ENCODE data around the gene ACTL7A. TPM values are rescaled to one million over a fixed set of nuclear protein-coding genes. Genes with fewer than 3 reads are reported as not detected.

The ACTL7A gene
- total and polyA plus RNA-seq, 2 of the 13 experiments (the other 11 are each of a cell fraction or from before 2014, with no cell fraction given), result not detected

DNA sequence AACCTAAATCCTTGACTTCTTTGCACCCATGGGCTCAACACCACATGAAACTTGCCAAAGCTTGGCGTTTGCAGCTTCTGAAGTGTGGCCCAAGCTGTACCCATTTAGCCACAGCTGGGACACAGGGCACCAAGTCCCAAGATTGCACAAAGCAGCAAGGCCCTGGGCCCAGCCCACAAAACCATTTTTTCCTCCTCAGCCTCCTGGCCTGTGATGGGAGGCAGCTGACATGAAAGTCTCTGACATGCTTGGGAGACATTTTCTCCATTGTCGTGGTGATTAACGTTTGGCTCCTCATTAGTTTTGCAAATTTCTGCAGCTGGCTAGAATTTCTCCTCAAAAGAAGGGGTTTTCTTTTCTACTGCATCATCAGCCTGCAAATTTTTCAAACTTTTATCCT, 38.2 kb upstream of the ACTL7A start:
- Histone ChIP-seq H4K20me1 (ENCODE audit: insufficient read depth, low read length) (no peaks in the 10 kb centered on the region), H3K4me3 (replicated peaks in 1 of 3; ENCODE audit: insufficient read depth in 1 of 3, low read depth in 2 of 3, low read length in 3 of 3) (no peak overlapping the region), H2AFZ (ENCODE audit: low read length) (no peak overlapping the region), H3K4me1 (ENCODE audit: insufficient read depth, low read length) (peaks cover 21% of the 10 kb centered on the region; the same call in 1 of the 2 replicates), H3K4me2 (ENCODE audit: low read depth, low read length) (no peak overlapping the region), H3K27me3 (ENCODE audit: control insufficient read depth in 1 of 2, insufficient read depth in 2 of 2, low read length in 2 of 2) (no peaks in the 10 kb centered on the region), H3K9ac (ENCODE audit: insufficient read depth, low read depth, low read length) (no peak overlapping the region), H3K27ac (ENCODE audit: extremely low read length, insufficient read depth, low read length) (no peak overlapping the region), H3K36me3 (replicated peaks in 1 of 2; ENCODE audit: control insufficient read depth in 1 of 2, insufficient read depth in 2 of 2, low read length in 2 of 2) (no peaks in the 10 kb centered on the region), H3K79me2 (ENCODE audit: insufficient read depth, low read length) (no peaks in the 10 kb centered on the region), H3K9me3 (ENCODE audit: low read length) (peaks cover 23% of the 10 kb centered on the region)
- no peak for DNase-seq (ENCODE audit: low spot score)
- TF ChIP-seq, protein P1, sequence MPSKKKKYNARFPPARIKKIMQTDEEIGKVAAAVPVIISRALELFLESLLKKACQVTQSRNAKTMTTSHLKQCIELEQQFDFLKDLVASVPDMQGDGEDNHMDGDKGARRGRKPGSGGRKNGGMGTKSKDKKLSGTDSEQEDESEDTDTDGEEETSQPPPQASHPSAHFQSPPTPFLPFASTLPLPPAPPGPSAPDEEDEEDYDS (CRISPR knock-in tag; IDR thresholded peaks at IDR 0.05), result no peak
- TF ChIP-seq MXD4 (CRISPR knock-in tag; IDR thresholded peaks at IDR 0.05), result no peak
- TF ChIP-seq, protein P2, sequence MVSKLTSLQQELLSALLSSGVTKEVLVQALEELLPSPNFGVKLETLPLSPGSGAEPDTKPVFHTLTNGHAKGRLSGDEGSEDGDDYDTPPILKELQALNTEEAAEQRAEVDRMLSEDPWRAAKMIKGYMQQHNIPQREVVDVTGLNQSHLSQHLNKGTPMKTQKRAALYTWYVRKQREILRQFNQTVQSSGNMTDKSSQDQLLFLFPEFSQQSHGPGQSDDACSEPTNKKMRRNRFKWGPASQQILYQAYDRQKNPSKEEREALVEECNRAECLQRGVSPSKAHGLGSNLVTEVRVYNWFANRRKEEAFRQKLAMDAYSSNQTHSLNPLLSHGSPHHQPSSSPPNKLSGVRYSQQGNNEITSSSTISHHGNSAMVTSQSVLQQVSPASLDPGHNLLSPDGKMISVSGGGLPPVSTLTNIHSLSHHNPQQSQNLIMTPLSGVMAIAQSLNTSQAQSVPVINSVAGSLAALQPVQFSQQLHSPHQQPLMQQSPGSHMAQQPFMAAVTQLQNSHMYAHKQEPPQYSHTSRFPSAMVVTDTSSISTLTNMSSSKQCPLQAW (CRISPR knock-in tag; IDR thresholded peaks at IDR 0.05), result no peak
- TF ChIP-seq, protein P3, sequence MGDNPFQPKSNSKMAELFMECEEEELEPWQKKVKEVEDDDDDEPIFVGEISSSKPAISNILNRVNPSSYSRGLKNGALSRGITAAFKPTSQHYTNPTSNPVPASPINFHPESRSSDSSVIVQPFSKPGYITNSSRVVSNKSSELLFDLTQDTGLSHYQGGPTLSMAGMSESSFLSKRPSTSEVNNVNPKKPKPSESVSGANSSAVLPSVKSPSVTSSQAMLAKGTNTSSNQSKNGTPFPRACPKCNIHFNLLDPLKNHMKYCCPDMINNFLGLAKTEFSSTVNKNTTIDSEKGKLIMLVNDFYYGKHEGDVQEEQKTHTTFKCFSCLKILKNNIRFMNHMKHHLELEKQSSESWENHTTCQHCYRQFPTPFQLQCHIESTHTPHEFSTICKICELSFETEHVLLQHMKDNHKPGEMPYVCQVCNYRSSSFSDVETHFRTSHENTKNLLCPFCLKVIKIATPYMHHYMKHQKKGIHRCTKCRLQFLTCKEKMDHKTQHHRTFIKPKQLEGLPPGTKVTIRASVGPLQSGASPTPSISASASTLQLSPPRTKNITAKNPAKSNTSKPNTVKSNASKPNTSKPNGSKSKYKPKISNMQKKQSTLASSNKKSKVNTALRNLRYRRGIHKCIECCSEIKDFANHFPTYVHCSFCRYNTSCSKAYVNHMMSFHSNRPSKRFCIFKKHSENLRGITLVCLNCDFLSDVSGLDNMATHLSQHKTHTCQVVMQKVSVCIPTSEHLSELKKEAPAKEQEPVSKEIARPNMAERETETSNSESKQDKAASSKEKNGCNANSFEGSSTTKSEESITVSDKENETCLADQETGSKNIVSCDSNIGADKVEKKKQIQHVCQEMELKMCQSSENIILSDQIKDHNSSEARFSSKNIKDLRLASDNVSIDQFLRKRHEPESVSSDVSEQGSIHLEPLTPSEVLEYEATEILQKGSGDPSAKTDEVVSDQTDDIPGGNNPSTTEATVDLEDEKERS (CRISPR knock-in tag; IDR thresholded peaks at IDR 0.05), result no peak
- TF ChIP-seq FOXM1 (CRISPR knock-in tag; IDR thresholded peaks at IDR 0.05), result no peak
- TF ChIP-seq, protein P4, sequence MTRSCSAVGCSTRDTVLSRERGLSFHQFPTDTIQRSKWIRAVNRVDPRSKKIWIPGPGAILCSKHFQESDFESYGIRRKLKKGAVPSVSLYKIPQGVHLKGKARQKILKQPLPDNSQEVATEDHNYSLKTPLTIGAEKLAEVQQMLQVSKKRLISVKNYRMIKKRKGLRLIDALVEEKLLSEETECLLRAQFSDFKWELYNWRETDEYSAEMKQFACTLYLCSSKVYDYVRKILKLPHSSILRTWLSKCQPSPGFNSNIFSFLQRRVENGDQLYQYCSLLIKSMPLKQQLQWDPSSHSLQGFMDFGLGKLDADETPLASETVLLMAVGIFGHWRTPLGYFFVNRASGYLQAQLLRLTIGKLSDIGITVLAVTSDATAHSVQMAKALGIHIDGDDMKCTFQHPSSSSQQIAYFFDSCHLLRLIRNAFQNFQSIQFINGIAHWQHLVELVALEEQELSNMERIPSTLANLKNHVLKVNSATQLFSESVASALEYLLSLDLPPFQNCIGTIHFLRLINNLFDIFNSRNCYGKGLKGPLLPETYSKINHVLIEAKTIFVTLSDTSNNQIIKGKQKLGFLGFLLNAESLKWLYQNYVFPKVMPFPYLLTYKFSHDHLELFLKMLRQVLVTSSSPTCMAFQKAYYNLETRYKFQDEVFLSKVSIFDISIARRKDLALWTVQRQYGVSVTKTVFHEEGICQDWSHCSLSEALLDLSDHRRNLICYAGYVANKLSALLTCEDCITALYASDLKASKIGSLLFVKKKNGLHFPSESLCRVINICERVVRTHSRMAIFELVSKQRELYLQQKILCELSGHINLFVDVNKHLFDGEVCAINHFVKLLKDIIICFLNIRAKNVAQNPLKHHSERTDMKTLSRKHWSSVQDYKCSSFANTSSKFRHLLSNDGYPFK (CRISPR knock-in tag; IDR thresholded peaks at IDR 0.05; ENCODE audit: borderline replicate concordance), result no peak
- TF ChIP-seq AGO2 (optimal IDR thresholded peaks at IDR 0.05; ENCODE audit: low read depth, low read length), result no peak
- no peak for TF ChIP-seq ZNF101 (CRISPR knock-in tag; IDR thresholded peaks at IDR 0.05; ENCODE audit: borderline replicate concordance, low read depth)
- TF ChIP-seq GATA4 (IDR thresholded peaks at IDR 0.05; ENCODE audit: borderline replicate concordance, low read depth), result no peak
- no peak for TF ChIP-seq KAT8 (CRISPR knock-in tag; IDR thresholded peaks at IDR 0.05)
- TF ChIP-seq ZNF576 (CRISPR knock-in tag; IDR thresholded peaks at IDR 0.05), result no peak
- TF ChIP-seq ZNF879 (CRISPR knock-in tag; IDR thresholded peaks at IDR 0.05), result no peak
- no peak for TF ChIP-seq ZNF816 (CRISPR knock-in tag; IDR thresholded peaks at IDR 0.05; ENCODE audit: borderline replicate concordance)
- TF ChIP-seq BRCA1 (CRISPR knock-in tag; IDR thresholded peaks at IDR 0.05), result no peak
- TF ChIP-seq ZNF549 (CRISPR knock-in tag; IDR thresholded peaks at IDR 0.05), result no peak
- no peak for TF ChIP-seq HDAC1 (CRISPR knock-in tag; IDR thresholded peaks at IDR 0.05)
- BruUV-seq (replicated peaks), result no TSS peak
- in situ Hi-C loops (cut with HindIII; ENCODE audit: extremely low pct_ligation_motif_present, low pct_unique_long_range_greater_than_20kb), result loop anchor here (25.0 kb wide), 1 partner anchor 1337 kb away; the partner anchor contains the start of gene KLF4
- ChIA-PET CTCF (ENCODE audit: low intra/inter-chr PET ratio, low total read pairs) (no interaction called here), POLR2A (no interaction called here)
- FAIRE-seq, result no peak
- WGBS (ENCODE audit: low lambda C conversion rate), result 3% methylated on average over 2 of the region's 3 CpGs
- ATAC-seq, result no peak
- intact Hi-C loops (cut with micrococcal nuclease; ENCODE audit: unreplicated experiment), result no loop called here

Measured in HepG2 (cell line).